UCSD-AML1 (cell line): ENCODE data around the gene PAX8.
A peak's percentile ranks its signal among the peaks of the same experiment; 100 is the strongest.
"Not testable (repeated sequence)": the region's sequence is repeated elsewhere in the genome, so short reads cannot be mapped to it uniquely, and the experiment has no call there.

Experiments
- DNase-seq: peaks from one replicate; lab custom pipeline; 2025; ENCODE audit not compliant: unreplicated experiment; lab: John Stamatoyannopoulos, UW

The PAX8 gene

GRCh38 chr2:113278742-113279139 lies at the start of gene PAX8:
Gene PAX8, minus strand, starts transcription at chr2:113278921. Its CDS starts 527 bp downstream, at chr2:113278394.
- no peak for DNase-seq

GRCh38 chr2:113328043-113328442 lies 49.3 kb upstream of the PAX8 start:
- DNase-seq, result no peak

- DNase-seq, result not testable (repeated sequence)
These were observed 46.5 kb upstream of the PAX8 start for GRCh38 chr2:113325161-113325731.

- DNase-seq, result peak; percentile 19
These were observed 46.0 kb upstream of the PAX8 start for GRCh38 chr2:113324684-113325160.

- not testable (repeated sequence) for DNase-seq
These were observed 44.4 kb upstream of the PAX8 start for GRCh38 chr2:113323129-113323528.

- DNase-seq, result not testable (repeated sequence)
These were observed 41.4 kb upstream of the PAX8 start for GRCh38 chr2:113320106-113320505.

- not testable (repeated sequence) for DNase-seq
These were observed 40.2 kb upstream of the PAX8 start for GRCh38 chr2:113318941-113319340.

- no peak for DNase-seq
These were observed 37.4 kb upstream of the PAX8 start for GRCh38 chr2:113316085-113316484.

- not testable (repeated sequence) for DNase-seq
These were observed 35.9 kb upstream of the PAX8 start for GRCh38 chr2:113314663-113315062.

GRCh38 chr2:113314176-113314575 lies 35.5 kb upstream of the PAX8 start:
- DNase-seq, result not testable (repeated sequence)

- DNase-seq, result not testable (repeated sequence)
These were observed 33.1 kb upstream of the PAX8 start for GRCh38 chr2:113311781-113312180.

- not testable (repeated sequence) for DNase-seq
These were observed 32.5 kb upstream of the PAX8 start for GRCh38 chr2:113311191-113311590.

GRCh38 chr2:113309655-113310387 lies 31.1 kb upstream of the PAX8 start:
- DNase-seq, result no peak

GRCh38 chr2:113308784-113309183 lies 30.1 kb upstream of the PAX8 start:
- not testable (repeated sequence) for DNase-seq

GRCh38 chr2:113306207-113306606 lies 27.5 kb upstream of the PAX8 start:
- DNase-seq, result not testable (repeated sequence)

- not testable (repeated sequence) for DNase-seq
These were observed 27.0 kb upstream of the PAX8 start for GRCh38 chr2:113305749-113306148.

- DNase-seq, result no peak
These were observed 26.4 kb upstream of the PAX8 start for GRCh38 chr2:113305146-113305545.

- no peak for DNase-seq
These were observed 26.0 kb upstream of the PAX8 start for GRCh38 chr2:113304702-113305101.

GRCh38 chr2:113302216-113302980 lies 23.7 kb upstream of the PAX8 start:
- not testable (repeated sequence) for DNase-seq

GRCh38 chr2:113300281-113300680 lies 21.6 kb upstream of the PAX8 start:
- no peak for DNase-seq

- no peak for DNase-seq
These were observed 19.5 kb upstream of the PAX8 start for GRCh38 chr2:113298176-113298575.

- DNase-seq, result not testable (repeated sequence)
These were observed 18.9 kb upstream of the PAX8 start for GRCh38 chr2:113297590-113297989.
